Muscle of leg (tissue), 11 donors: ENCODE results near the gene DLGAP5. TPM values are rescaled to one million over a fixed set of nuclear protein-coding genes. Genes with fewer than 3 reads are reported as not detected.

Source experiments
- DNase-seq: peaks from one replicate; pipeline ENCODE4 v3.0.0; 2013
- H3K27ac ChIP-seq: one replicate; pipeline ENCODE4 v1.5.1; 2013; ENCODE audit warnings: mild to moderate bottlenecking, low read length, control low read depth
- H3K27me3 ChIP-seq: one replicate; pipeline ENCODE4 v1.6.1; 2013; ENCODE audit warnings: low read length; ENCODE audit not compliant: control insufficient read depth, insufficient read depth
- H3K36me3 ChIP-seq: one replicate; pipeline ENCODE4 v1.6.1; 2013; ENCODE audit warnings: low read length; ENCODE audit not compliant: control insufficient read depth, insufficient read depth
- H3K4me1 ChIP-seq: one replicate; pipeline ENCODE4 v1.6.1; 2013; ENCODE audit warnings: low read length; ENCODE audit not compliant: control insufficient read depth, insufficient read depth
- H3K4me3 ChIP-seq: one replicate; pipeline ENCODE4 v1.5.1; 2013; ENCODE audit warnings: low read length, control low read depth
- H3K9me3 ChIP-seq: replicated peaks from 2 replicates; pipeline ENCODE4 v1.6.1; 2013; ENCODE audit warnings: low read depth, low read length; ENCODE audit not compliant: control insufficient read depth
- WGBS: methylation state at CpG from one replicate; pipeline ENCODE4 v1.1.5; 2013; ENCODE audit warnings: missing lambda C conversion rate; ENCODE audit not compliant: insufficient coverage; 5-methylcytosine and 5-hydroxymethylcytosine counted together
- polyA plus RNA-seq, 8 donors: library from polyadenylated mRNA; unstranded; fragments of 120-200 nt; gene quantifications; one replicate each; pipeline versions ENCODE4 v1.2.1 to v1.2.3, GENCODE V29; 2013; ENCODE audit warnings: inconsistent platforms in 1 of 8, low replicate concordance in 1 of 8; ENCODE audit not compliant: insufficient read length in 8 of 8, insufficient read depth in 1 of 8
- total RNA-seq: library from RNA; stranded (reverse); fragments of 120-200 nt; gene quantifications from one replicate; pipeline ENCODE4 v1.2.4, GENCODE V29; 2013

The DLGAP5 gene
- total and polyA plus RNA-seq, 9 donors, result 10.4 to 21.0 (median 13.4) TPM

GRCh38 chr14:55131370-55132137, 59.8 kb downstream of the DLGAP5 start:
- H3K36me3 ChIP-seq, result peaks cover 2% of the 10 kb centered on the region
- no peaks in the 10 kb centered on the region for H3K9me3 ChIP-seq
- no peak overlapping the region for H3K4me3 ChIP-seq
- no peak for DNase-seq
- 79% methylated on average over 2 of the region's 7 CpGs for WGBS
- peaks cover 9% of the 10 kb centered on the region for H3K4me1 ChIP-seq
- H3K27me3 ChIP-seq, result peaks cover 8% of the 10 kb centered on the region
- H3K27ac ChIP-seq, result no peak overlapping the region

- Histone ChIP-seq H3K27ac (peak overlapping the region; percentile 75), H3K4me1 (peaks cover 9% of the 10 kb centered on the region), H3K9me3 (no peaks in the 10 kb centered on the region), H3K4me3 (peak overlapping the region; percentile 73), H3K36me3 (peaks cover 2% of the 10 kb centered on the region), H3K27me3 (peaks cover 8% of the 10 kb centered on the region)
- 53% methylated on average over 10 of the region's 10 CpGs for WGBS
- DNase-seq, result no peak
Observed at GRCh38 chr14:55130196-55130550, 61.2 kb downstream of the DLGAP5 start.

- Histone ChIP-seq H3K36me3 (peaks cover 1% of the 10 kb centered on the region), H3K9me3 (no peaks in the 10 kb centered on the region), H3K27ac (peak overlapping the region; percentile 75), H3K27me3 (peaks cover 8% of the 10 kb centered on the region), H3K4me1 (peaks cover 9% of the 10 kb centered on the region), H3K4me3 (peak overlapping the region; percentile 73)
- WGBS, result under 1% methylated on average over 43 of the region's 53 CpGs
- DNase-seq, result peak; percentile 81
Observed at GRCh38 chr14:55129428-55130195, 61.8 kb downstream of the DLGAP5 start.

- peak; percentile 61 for DNase-seq
- peak within 1 kb of the TSS; percentile 73 for H3K4me3 ChIP-seq
- H3K36me3 ChIP-seq, result no peaks in the 10 kb centered on the region
- peak within 1 kb of the TSS; percentile 75 for H3K27ac ChIP-seq
- no peaks in the 10 kb centered on the region for H3K9me3 ChIP-seq
- peaks cover 8% of the 10 kb centered on the region for H3K27me3 ChIP-seq
- WGBS, result under 1% methylated on average over 50 of the region's 50 CpGs
- peaks cover 9% of the 10 kb centered on the region for H3K4me1 ChIP-seq
Observed at GRCh38 chr14:55129086-55129427, 62.3 kb downstream of the DLGAP5 start, which contains the start of gene LGALS3. LGALS3 (plus strand) TSS chr14:55129252; CDS start chr14:55137374, 8,122 bp downstream.

GRCh38 chr14:55128386-55129085, 62.8 kb downstream of the DLGAP5 start:
- peaks cover 11% of the 10 kb centered on the region for H3K4me1 ChIP-seq
- H3K27ac ChIP-seq, result no peak overlapping the region
- peaks cover 8% of the 10 kb centered on the region for H3K27me3 ChIP-seq
- no peak for DNase-seq
- H3K36me3 ChIP-seq, result no peaks in the 10 kb centered on the region
- WGBS, result 3% methylated on average over 15 of the region's 20 CpGs
- peak overlapping the region; percentile 18 for H3K4me3 ChIP-seq
- no peaks in the 10 kb centered on the region for H3K9me3 ChIP-seq

GRCh38 chr14:55127460-55127951, 63.9 kb downstream of the DLGAP5 start:
- Histone ChIP-seq H3K9me3 (no peaks in the 10 kb centered on the region), H3K4me3 (no peak overlapping the region), H3K4me1 (peaks cover 20% of the 10 kb centered on the region), H3K27me3 (peaks cover 8% of the 10 kb centered on the region), H3K27ac (no peak overlapping the region), H3K36me3 (no peaks in the 10 kb centered on the region)
- DNase-seq, result no peak
- 20% methylated on average over 1 of the region's 2 CpGs for WGBS

GRCh38 chr14:55126932-55127459, 64.4 kb downstream of the DLGAP5 start:
- Histone ChIP-seq H3K27me3 (peaks cover 8% of the 10 kb centered on the region), H3K9me3 (no peaks in the 10 kb centered on the region), H3K36me3 (no peaks in the 10 kb centered on the region), H3K27ac (no peak overlapping the region), H3K4me1 (peaks cover 25% of the 10 kb centered on the region), H3K4me3 (no peak overlapping the region)
- WGBS, result 86% methylated on average over 1 of the region's 5 CpGs
- DNase-seq, result no peak

- no peak for DNase-seq
- H3K27me3 ChIP-seq, result peaks cover 8% of the 10 kb centered on the region
- H3K4me1 ChIP-seq, result peaks cover 25% of the 10 kb centered on the region
- no peak overlapping the region for H3K4me3 ChIP-seq
- no peaks in the 10 kb centered on the region for H3K36me3 ChIP-seq
- 80% methylated on average over 1 of the region's 3 CpGs for WGBS
- H3K27ac ChIP-seq, result no peak overlapping the region
- no peaks in the 10 kb centered on the region for H3K9me3 ChIP-seq
Observed at GRCh38 chr14:55126034-55126433, 65.4 kb downstream of the DLGAP5 start.

- H3K4me1 ChIP-seq, result peaks cover 25% of the 10 kb centered on the region
- no peaks in the 10 kb centered on the region for H3K9me3 ChIP-seq
- H3K27me3 ChIP-seq, result peaks cover 8% of the 10 kb centered on the region
- H3K36me3 ChIP-seq, result no peaks in the 10 kb centered on the region
- no peak for DNase-seq
- 75% methylated on average over 3 of the region's 3 CpGs for WGBS
- H3K4me3 ChIP-seq, result no peak overlapping the region
- H3K27ac ChIP-seq, result no peak overlapping the region
Observed at GRCh38 chr14:55125403-55125802, 66.0 kb downstream of the DLGAP5 start.
